ENCODE data around the gene SHISAL1. TPM values are rescaled to one million over a fixed set of nuclear protein-coding genes. Genes with fewer than 3 reads are reported as not detected.

The SHISAL1 gene
- total and polyA plus RNA-seq, 8 donors, result 0.72 to 1.4 (median 0.92) TPM

- peaks cover 0 to 7% of the 10 kb centered on the region in 2 donors for H3K4me1 ChIP-seq
- peaks cover 0 to 53% of the 10 kb centered on the region in 2 donors for H3K36me3 ChIP-seq
- intact Hi-C loops (cut with DNase I), result no loop called here
- H3K27ac ChIP-seq, result no peak overlapping the region
- peaks cover 0 to 44% of the 10 kb centered on the region in 2 donors for H3K27me3 ChIP-seq
- ATAC-seq, result no peak
- TF ChIP-seq CTCF (IDR thresholded peaks at IDR 0.05), result no peak
- no peak overlapping the region for H3K4me3 ChIP-seq
- no peak for DNase-seq
- no peaks in the 10 kb centered on the region for H3K9me3 ChIP-seq
Observed at GRCh38 chr22:44197271-44197670, 115.5 kb downstream of the SHISAL1 start.

- Histone ChIP-seq H3K4me1 (peaks cover 0 to 13% of the 10 kb centered on the region in 2 donors), H3K9me3 (no peaks in the 10 kb centered on the region), H3K36me3 (peaks cover 0 to 47% of the 10 kb centered on the region in 2 donors), H3K4me3 (no peak overlapping the region), H3K27ac (no peak overlapping the region), H3K27me3 (peaks cover 0 to 40% of the 10 kb centered on the region in 2 donors)
- intact Hi-C loops (cut with DNase I), result no loop called here
- no peak for ATAC-seq
- no peak for DNase-seq
- no peak for TF ChIP-seq CTCF (IDR thresholded peaks at IDR 0.05)
Observed at GRCh38 chr22:44196731-44197131, 116.0 kb downstream of the SHISAL1 start.

GRCh38 chr22:44196241-44196640 is 116.5 kb downstream of the SHISAL1 start:
- intact Hi-C loops (cut with DNase I), result no loop called here
- Histone ChIP-seq H3K4me1 (peaks cover 0 to 18% of the 10 kb centered on the region in 2 donors), H3K4me3 (no peak overlapping the region)

GRCh38 chr22:44195189-44195871 is 117.4 kb downstream of the SHISAL1 start:
- no peak for DNase-seq
- H3K27me3 ChIP-seq, result peaks cover 0 to 26% of the 10 kb centered on the region in 2 donors
- H3K4me3 ChIP-seq, result no peak overlapping the region
- no peak overlapping the region for H3K27ac ChIP-seq
- peaks cover 0 to 25% of the 10 kb centered on the region in 2 donors for H3K4me1 ChIP-seq
- no peak for ATAC-seq
- intact Hi-C loops (cut with DNase I), result no loop called here
- no peak for TF ChIP-seq CTCF (IDR thresholded peaks at IDR 0.05)
- no peaks in the 10 kb centered on the region for H3K9me3 ChIP-seq
- peaks cover 0 to 33% of the 10 kb centered on the region in 2 donors for H3K36me3 ChIP-seq

More at GRCh38 chr22:44196241-44196640, 116.5 kb downstream of the SHISAL1 start:
- Histone ChIP-seq H3K36me3 (peaks cover 0 to 42% of the 10 kb centered on the region in 2 donors), H3K27me3 (peaks cover 0 to 35% of the 10 kb centered on the region in 2 donors), H3K9me3 (no peaks in the 10 kb centered on the region), H3K27ac (no peak overlapping the region)
- ATAC-seq, result no peak
- DNase-seq, result no peak
- no peak for TF ChIP-seq CTCF (IDR thresholded peaks at IDR 0.05)

GRCh38 chr22:44194569-44194968 is 118.2 kb downstream of the SHISAL1 start:
- DNase-seq (no peak), ATAC-seq (no peak)
- no peak overlapping the region for H3K4me3 ChIP-seq
- H3K4me1 ChIP-seq, result peaks cover 0 to 25% of the 10 kb centered on the region in 2 donors
- peaks cover 0 to 26% of the 10 kb centered on the region in 2 donors for H3K36me3 ChIP-seq
- no peaks in the 10 kb centered on the region for H3K9me3 ChIP-seq
- TF ChIP-seq CTCF (IDR thresholded peaks at IDR 0.05), result no peak
- intact Hi-C loops (cut with DNase I), result no loop called here
- H3K27me3 ChIP-seq, result peaks cover 0 to 26% of the 10 kb centered on the region in 2 donors
- H3K27ac ChIP-seq, result no peak overlapping the region

Other genes starting within 250 kb of the SHISAL1 start
- 10 to 100 TPM; 24.2 to 57.9 TPM for gene PARVG, start 132.0 kb downstream of the SHISAL1 start, total RNA-seq
- 1 to 10 TPM; 3.0 to 3.6 (median 3.3) TPM for gene PARVG, start 132.0 kb downstream of the SHISAL1 start, polyA plus RNA-seq (ENCODE audit: insufficient read length in 6 of 6)
- gene RTL6, start 185.3 kb upstream of the SHISAL1 start, total RNA-seq, result 10 to 100 TPM; 20.3 to 20.5 TPM
- 10 to 100 TPM; 29.0 to 44.4 (median 37.1) TPM for gene RTL6, start 185.3 kb upstream of the SHISAL1 start, polyA plus RNA-seq (ENCODE audit: insufficient read length in 6 of 6)